HG02678 (cell line): ENCODE data around the gene TAF10.

Experiments
- ATAC-seq: cut with Tn5 transposase; IDR thresholded peaks from one replicate; pipeline ENCODE4 v1.9.1; 2021; ENCODE audit warnings: mild to moderate bottlenecking, moderate library complexity; ENCODE audit not compliant: unreplicated experiment

The TAF10 gene

DNA sequence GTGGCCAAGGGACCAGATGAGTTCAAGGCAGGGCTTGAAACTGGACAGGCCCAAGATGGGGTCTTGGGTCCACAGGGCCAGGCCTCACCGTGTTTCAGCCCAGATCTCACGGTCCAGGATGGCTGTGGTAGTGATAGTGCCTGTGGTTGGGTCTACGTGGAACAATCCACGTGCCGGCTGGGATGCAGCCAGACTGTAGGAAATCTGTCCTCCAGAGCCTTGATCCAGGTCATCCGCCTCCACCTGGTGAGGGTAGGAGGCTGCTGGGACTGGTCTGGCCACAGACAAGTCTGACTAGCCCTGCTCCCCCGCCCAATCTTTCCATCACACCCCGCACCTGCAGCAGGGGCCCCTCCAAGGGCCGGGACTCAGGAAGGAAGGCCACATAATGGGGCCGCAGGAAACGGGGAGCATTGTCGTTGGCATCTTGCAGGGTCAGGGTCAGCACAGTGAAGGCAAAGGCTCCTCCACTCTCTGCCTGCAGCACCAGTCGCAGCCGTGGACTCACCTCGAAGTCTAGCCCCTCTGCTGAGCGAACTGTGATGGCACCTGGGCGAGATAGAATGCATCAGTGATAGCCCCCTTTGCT is 13.9 kb upstream of the TAF10 start:
- ATAC-seq: no peak

DNA sequence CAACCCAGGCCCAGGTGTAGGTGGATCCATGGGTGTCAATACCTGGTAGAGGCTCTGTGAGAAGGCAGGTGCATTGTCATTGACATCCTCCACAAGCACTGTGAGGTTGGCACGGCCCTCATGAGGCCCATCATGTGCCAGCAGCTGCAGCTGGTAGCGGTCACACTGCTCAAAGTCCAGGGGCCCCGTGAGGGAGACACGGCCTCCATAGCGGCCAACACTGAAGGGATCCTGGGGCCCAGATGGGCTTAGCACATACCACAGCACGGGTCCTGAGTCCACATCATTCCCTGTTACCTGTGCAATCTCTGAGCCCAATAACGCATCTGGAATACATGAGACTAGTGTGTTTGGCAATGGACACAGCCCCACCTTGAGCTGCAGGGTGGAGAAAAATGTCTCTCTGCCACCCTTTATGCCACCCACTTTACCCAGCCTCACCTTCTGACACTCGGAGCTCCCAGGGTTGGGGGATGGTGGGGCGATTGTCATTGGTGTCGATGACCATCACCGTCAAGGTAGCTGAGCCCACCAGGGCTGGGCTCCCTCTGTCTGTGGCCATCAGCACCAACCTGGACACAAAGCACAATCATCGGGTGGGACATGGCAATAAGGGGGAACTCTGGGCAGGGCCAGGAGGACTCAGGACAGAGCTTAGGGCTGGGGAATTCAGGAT is 13.3 kb upstream of the TAF10 start:
- ATAC-seq: no peak

GRCh38 chr11:6623391-6624363 is 11.7 kb upstream of the TAF10 start:
- no peak for ATAC-seq

GRCh38 chr11:6622261-6623171 is 10.5 kb upstream of the TAF10 start:
- no peak for ATAC-seq

- ATAC-seq: no peak
Measured at GRCh38 chr11:6621711-6622211, 9.7 kb upstream of the TAF10 start.

GRCh38 chr11:6620636-6621035 is 8.6 kb upstream of the TAF10 start:
- ATAC-seq: no peak

GRCh38 chr11:6619004-6619745 is 7.2 kb upstream of the TAF10 start, which contains the start of gene TPP1:
Gene TPP1, minus strand, starts transcription at chr11:6619422. Its CDS starts 22 bp downstream, at chr11:6619400.
- ATAC-seq: peak; percentile 99

DNA sequence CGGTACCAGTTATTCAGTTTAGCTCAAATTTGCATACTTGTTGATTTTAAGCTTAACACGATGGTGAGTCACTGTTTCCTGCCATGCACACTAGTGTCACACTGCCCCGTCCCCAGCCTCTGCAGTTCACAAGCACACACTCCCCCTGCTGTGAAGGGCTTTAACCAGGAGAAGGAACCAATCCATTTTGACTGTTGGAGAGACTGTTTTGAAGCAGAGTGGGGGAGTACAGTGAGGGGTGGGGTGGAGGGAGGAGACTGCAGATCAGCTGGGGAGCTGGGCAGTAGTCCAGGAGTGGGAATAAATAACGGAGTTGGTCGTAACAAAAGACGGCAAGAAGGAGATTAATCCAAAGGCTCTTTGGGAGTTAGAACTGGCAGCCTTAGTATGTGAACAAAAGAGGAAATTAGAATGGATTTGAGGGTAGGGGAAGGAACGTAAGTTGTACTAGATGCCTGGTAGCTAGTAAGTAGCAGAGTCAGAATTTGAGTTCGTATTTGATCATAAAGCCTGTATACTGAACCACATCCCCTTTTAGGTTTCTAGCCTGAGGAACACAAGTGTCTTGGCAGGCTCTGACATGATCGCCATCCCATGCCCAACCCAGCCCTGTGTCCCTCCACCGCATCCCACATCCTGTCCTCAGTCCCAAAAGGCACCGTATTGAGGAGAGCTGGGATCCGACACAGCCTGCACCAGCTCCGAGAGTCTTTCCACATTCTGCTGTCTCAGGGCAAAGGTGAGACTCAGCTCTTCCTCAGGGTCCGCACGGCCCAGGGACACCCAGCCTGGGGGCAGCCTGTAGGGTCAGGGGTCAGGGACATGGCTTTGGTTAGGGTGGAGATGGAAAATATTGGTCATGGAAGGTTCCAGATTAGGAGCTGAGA is 6.3 kb upstream of the TAF10 start:
- ATAC-seq: no peak

- no peak for ATAC-seq
Measured at GRCh38 chr11:6617315-6617781, 5.3 kb upstream of the TAF10 start.

DNA sequence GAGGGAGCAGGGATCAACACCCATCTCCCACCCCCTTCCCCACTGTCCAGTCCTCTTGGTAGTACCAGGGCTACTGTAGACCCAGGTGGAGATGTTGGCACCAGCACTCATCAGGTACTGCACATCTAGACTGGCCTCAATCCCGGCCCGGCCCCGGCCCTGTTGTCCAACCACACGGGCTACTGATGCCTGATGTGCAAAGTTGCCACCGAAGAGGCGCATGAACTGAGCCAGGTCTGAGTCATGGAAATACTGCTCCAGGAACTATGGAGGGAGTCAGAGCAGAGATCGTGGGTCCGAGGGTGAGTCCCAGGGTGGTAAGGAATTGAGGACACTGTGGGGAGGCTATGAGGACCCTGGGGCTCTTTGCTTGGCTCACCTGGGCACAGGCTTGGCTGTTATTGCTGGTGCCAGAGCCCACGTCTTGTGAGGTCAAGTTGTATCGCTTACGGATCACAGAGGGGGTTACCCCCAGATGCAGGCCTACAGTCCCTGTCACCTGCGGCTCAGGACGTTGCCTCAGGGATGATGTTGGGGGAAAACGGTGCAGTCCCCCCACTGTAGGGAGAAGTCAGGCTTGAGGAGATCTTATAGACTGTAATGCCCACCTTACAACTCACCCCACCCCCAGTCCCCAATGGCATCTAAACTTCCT is 4.7 kb upstream of the TAF10 start:
- no peak for ATAC-seq

- ATAC-seq: no peak
Measured at GRCh38 chr11:6615882-6616585, 4.0 kb upstream of the TAF10 start.

DNA sequence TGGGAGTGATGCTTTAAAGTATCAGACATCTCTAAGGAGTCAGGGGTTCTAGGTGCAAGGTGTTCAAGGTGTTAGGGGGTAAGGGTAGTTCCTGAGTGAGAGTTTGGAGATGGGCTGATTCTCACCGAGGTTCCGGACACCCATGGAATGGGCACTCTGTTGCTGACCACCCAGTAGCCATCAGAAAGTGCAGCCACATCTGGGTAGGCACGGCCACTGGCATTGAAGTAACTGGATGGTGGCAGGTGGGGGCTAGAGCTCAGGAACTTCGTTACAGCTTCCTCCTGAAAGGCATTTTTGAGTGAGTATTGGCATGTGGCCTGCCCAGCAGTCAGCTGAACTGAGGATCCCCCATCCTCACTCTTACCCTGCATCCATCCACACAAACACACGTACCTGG is 3.0 kb upstream of the TAF10 start:
- ATAC-seq: no peak

DNA sequence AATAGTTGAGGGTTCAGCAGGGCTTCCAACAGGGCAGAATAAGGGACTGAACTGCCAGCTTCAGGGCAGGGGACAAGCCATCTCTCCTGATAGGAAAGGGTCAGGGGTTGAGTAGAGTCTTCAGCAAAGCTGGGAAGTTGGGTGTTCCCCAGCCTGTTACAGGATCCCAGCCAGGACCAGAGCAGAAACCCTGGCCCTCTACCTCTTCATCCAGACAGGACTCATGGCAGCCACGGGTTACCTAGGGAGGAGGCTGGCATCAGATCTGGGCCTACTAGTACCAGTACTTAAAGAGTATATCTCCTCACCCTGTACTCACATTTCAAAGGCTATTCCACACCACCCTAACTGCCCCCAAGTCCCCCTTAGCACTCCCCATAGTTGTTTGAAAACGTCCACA is 2.4 kb upstream of the TAF10 start:
- ATAC-seq: no peak

DNA sequence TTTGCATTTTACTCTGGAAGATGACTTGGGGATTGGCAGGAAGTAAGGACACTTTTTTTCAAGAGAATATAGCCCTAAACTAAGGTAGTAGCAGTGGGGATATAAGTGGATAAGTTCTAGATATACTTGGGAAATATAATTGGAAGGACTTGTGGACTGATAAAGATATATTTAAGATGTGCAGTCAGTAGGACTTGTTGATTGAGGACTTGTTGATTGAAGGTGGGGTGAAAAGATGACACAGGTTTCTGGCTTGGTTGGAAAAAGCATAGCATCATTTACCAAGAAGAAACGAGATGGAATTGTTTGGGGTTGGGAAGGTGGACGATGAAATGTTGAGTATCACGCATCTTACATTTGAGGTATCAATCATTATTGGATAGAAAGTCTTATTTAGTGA is 1.5 kb upstream of the TAF10 start:
- no peak for ATAC-seq

DNA sequence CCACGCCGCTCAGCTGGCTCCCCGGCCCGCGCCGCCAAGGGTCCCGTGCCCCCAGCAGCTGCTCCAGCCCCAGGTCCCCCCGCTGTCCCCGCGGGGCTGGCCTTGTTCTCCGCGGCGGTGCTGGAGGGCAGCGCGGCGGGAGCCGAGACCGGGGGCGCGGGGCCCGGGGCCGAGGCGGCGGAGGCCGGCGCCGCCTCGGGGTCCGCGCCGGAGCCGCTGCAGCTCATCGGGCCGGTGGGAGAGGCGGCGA is 128 bp downstream of the TAF10 start:
- ATAC-seq: peak; percentile 11

DNA sequence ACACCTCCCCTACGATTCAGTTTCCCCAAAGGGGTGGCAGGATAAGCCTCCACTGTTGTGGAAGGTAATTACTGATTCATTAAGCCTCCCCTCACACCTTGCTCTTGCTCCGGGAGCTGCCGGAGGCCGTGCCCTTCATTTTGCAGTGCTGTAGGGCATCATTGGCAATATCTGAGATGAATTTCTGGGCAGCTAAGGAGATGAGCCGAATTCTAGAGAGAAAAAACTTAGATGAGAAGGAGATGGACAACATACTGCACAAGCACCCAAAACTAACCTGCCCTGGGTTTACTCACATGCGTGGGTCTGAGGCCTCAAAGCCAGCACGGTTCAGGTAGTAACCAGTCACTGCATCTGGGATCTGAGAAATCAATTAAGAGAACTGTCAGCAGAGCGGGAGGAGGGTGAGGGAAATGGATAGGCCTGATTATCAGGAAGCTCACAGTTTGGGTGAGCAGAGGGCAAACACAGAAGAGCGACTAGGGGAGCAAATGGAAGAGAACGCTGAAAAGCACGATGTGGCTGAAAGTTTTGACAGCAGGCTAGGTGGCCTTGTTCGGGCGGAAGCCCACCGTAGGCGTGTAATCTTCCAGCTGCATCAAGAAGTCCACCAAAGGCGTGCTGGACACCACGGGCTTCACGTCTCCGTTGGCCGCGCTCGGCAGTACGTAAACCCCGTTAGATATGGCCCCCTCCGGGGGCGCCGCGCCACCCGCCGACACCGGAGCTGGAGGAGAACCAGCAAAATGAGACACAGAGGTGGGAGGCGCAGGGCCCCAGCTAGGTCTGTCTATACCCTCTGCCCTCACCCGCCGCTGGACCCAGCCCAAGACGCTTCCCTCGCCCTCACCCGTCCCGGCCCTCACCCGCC is 689 bp downstream of the TAF10 start:
- ATAC-seq: no peak

DNA sequence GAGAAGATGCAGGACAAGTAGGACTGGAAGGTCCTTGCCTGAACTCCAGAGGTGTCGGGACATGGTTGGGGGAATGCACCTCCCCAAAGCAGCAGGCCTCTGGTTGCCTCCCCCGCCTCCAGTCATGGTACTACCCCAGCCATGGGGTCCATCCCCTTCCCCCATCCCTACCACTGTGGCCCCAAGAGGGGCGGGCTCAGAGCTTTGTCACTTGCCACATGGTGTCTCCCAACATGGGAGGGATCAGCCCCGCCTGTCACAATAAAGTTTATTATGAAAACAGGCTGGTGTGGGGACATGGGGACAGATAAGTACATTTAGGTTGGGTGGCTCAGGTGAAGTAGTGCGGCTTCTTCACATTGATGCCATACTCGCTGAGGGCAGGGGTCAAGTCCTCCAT is 1.4 kb downstream of the TAF10 start:
- no peak for ATAC-seq
